H1 (cell line): ENCODE results near the gene ZFAND6. TPM values are rescaled to one million over a fixed set of nuclear protein-coding genes. Genes with fewer than 3 reads are reported as not detected.

ENCODE experiments used
- CTCF ChIA-PET: fragments of 300-600 bp; sonication (Branson Sonifier 250); formaldehyde crosslinking; loops from one replicate; lab custom pipeline; 2021; ENCODE audit not compliant: partially characterized antibody; lab: Charles Lee
- POLR2A ChIA-PET: fragments of 300-600 bp; sonication (Branson Sonifier 250); formaldehyde crosslinking; loops from one replicate; lab custom pipeline; 2021; ENCODE audit warnings: inconsistent platforms; ENCODE audit not compliant: partially characterized antibody; lab: Charles Lee
- DNase-seq, 2 experiments: peaks; one replicate each; pipeline versions ENCODE4 v3.0.0 to v3.0.0-alpha.2; 2010 to 2022; ENCODE audit warnings: low spot score in 2 of 2, low read depth in 1 of 2, mixed read lengths in 1 of 2
- FAIRE-seq: peaks from 2 replicates; lab custom pipeline; 2011; peaks lifted over from hg19 to GRCh38; lab: Jason Lieb, UNC
- H2AFZ ChIP-seq: 2 replicates; pipeline ENCODE4 v1.8.1; 2012; ENCODE audit warnings: low read length, inconsistent platforms
- H2AK5ac ChIP-seq: 2 replicates; pipeline ENCODE4 v1.6.1; 2013; ENCODE audit warnings: low read depth, low read length
- H2BK120ac ChIP-seq: replicated peaks from 2 replicates; pipeline ENCODE3; 2013; ENCODE audit warnings: low read depth, low read length, inconsistent platforms
- H2BK12ac ChIP-seq: 2 replicates; pipeline ENCODE4 v1.6.1; 2013; ENCODE audit warnings: low read depth, low read length
- H2BK15ac ChIP-seq: 2 replicates; pipeline ENCODE4 v1.6.1; 2013; ENCODE audit warnings: low read length
- H2BK20ac ChIP-seq: 2 replicates; pipeline ENCODE4 v1.6.1; 2013; ENCODE audit warnings: low read length
- H2BK5ac ChIP-seq: 2 replicates; pipeline ENCODE4 v1.6.1; 2013; ENCODE audit warnings: low read depth, low read length
- H3K14ac ChIP-seq: 2 replicates; pipeline ENCODE4 v1.6.1; 2013; ENCODE audit warnings: inconsistent platforms; ENCODE audit not compliant: insufficient read length
- H3K18ac ChIP-seq: 2 replicates; pipeline ENCODE4 v1.6.1; 2013; ENCODE audit warnings: low read length; ENCODE audit errors: extremely low read depth
- H3K23ac ChIP-seq: 2 replicates; pipeline ENCODE4 v1.6.1; 2013; ENCODE audit warnings: inconsistent platforms; ENCODE audit not compliant: insufficient read length
- H3K23me2 ChIP-seq: 2 replicates; pipeline ENCODE4 v1.6.1; 2013; ENCODE audit warnings: low read depth, low read length
- H3K27ac ChIP-seq: 2 replicates; pipeline ENCODE4 v1.6.1; 2011; ENCODE audit warnings: low read depth, low read length, inconsistent platforms
- H3K27me3 ChIP-seq, 4 experiments: replicated peaks in 1 of 4; 1 replicate in 1 of 4; 2 replicates in 3 of 4; pipeline versions ENCODE4 v1.6.1 to v1.8.1; 2011 to 2013; ENCODE audit warnings: low read length in 3 of 4, mild to moderate bottlenecking in 3 of 4, inconsistent platforms in 2 of 4, mixed read lengths in 2 of 4, moderate library complexity in 1 of 4; ENCODE audit not compliant: control insufficient read depth in 3 of 4, insufficient read depth in 3 of 4; ENCODE audit errors: extremely low read depth in 1 of 4
- H3K36me3 ChIP-seq, 4 experiments: 2 replicates each; pipeline versions ENCODE4 v1.6.1 to v1.8.1; 2011 to 2013; ENCODE audit warnings: mild to moderate bottlenecking in 4 of 4, low read length in 3 of 4, moderate library complexity in 2 of 4, control low read depth in 1 of 4, inconsistent platforms in 1 of 4; ENCODE audit not compliant: insufficient read depth in 4 of 4, control insufficient read depth in 2 of 4
- H3K4ac ChIP-seq: replicated peaks from 2 replicates; pipeline ENCODE3; 2013; ENCODE audit warnings: low read length, low read depth, mixed read lengths, inconsistent platforms; ENCODE audit not compliant: insufficient read length
- H3K4me1 ChIP-seq, 4 experiments: replicated peaks in 1 of 4; 1 replicate in 1 of 4; 2 replicates in 3 of 4; pipeline versions ENCODE4 v1.6.1 to v1.8.1; 2011 to 2013; ENCODE audit warnings: low read length in 3 of 4, inconsistent platforms in 2 of 4, mixed read lengths in 1 of 4; ENCODE audit not compliant: insufficient read depth in 4 of 4, control insufficient read depth in 3 of 4
- H3K4me2 ChIP-seq, 2 experiments: 2 replicates each; pipeline versions ENCODE4 v1.6.1 to v1.8.1; 2011 to 2013; ENCODE audit warnings: low read depth in 2 of 2, low read length in 2 of 2, control low read depth in 1 of 2, inconsistent platforms in 1 of 2, mild to moderate bottlenecking in 1 of 2; ENCODE audit not compliant: insufficient read depth in 1 of 2
- H3K4me3 ChIP-seq, 4 experiments: fragments of 200-600, 300-600 bp in 1 of 4; sonication (generic), shearing (Covaris generic), sonication (Bioruptor Twin) in 1 of 4; 2 replicates each; pipeline versions ENCODE4 v1.5.1 to v1.8.1; 2011 to 2016; ENCODE audit warnings: low read length in 4 of 4, low read depth in 3 of 4, control low read depth in 2 of 4, inconsistent platforms in 2 of 4, mild to moderate bottlenecking in 2 of 4, mixed read lengths in 1 of 4, moderate library complexity in 1 of 4; ENCODE audit not compliant: insufficient read depth in 2 of 4; ENCODE audit errors: extremely low read depth in 1 of 4
- H3K56ac ChIP-seq: replicated peaks from 2 replicates; pipeline ENCODE3; 2013; ENCODE audit warnings: low read depth, mild to moderate bottlenecking, mixed read lengths, low read length, inconsistent platforms; ENCODE audit not compliant: insufficient read length
- H3K79me1 ChIP-seq: 2 replicates; pipeline ENCODE4 v1.6.1; 2013; ENCODE audit warnings: low read depth, low read length, control low read depth
- H3K79me2 ChIP-seq, 2 experiments: 2 replicates each; pipeline versions ENCODE4 v1.6.1 to v1.8.1; 2012 to 2013; ENCODE audit warnings: low read length in 2 of 2, mild to moderate bottlenecking in 2 of 2, inconsistent platforms in 1 of 2; ENCODE audit not compliant: insufficient read depth in 2 of 2, control insufficient read depth in 1 of 2
- H3K9ac ChIP-seq, 4 experiments: replicated peaks in 1 of 4; 1 replicate in 1 of 4; 2 replicates in 3 of 4; pipeline versions ENCODE4 v1.6.1 to v1.8.1; 2011 to 2013; ENCODE audit warnings: low read depth in 3 of 4, low read length in 3 of 4, control low read depth in 2 of 4, mild to moderate bottlenecking in 2 of 4, moderate library complexity in 2 of 4, inconsistent platforms in 1 of 4; ENCODE audit errors: extremely low read depth in 1 of 4
- H3K9me3 ChIP-seq, 2 experiments: 2 replicates each; pipeline versions ENCODE4 v1.6.1 to v1.8.1; 2012 to 2013; ENCODE audit warnings: mild to moderate bottlenecking in 2 of 2, moderate library complexity in 2 of 2, control low read depth in 1 of 2, inconsistent platforms in 1 of 2, low read depth in 1 of 2, low read length in 1 of 2, mixed read lengths in 1 of 2; ENCODE audit not compliant: insufficient read depth in 2 of 2
- H4K20me1 ChIP-seq, 2 experiments: replicated peaks in 1 of 2; 2 replicates each; pipeline versions ENCODE3 to v1.8.1; 2011 to 2013; ENCODE audit warnings: inconsistent platforms in 2 of 2, low read length in 2 of 2, mild to moderate bottlenecking in 1 of 2; ENCODE audit not compliant: insufficient read depth in 2 of 2, control insufficient read depth in 1 of 2
- H4K5ac ChIP-seq: 2 replicates; pipeline ENCODE4 v1.6.1; 2013; ENCODE audit warnings: low read length, low read depth, mixed read lengths, inconsistent platforms; ENCODE audit not compliant: insufficient read length
- H4K8ac ChIP-seq: 2 replicates; pipeline ENCODE4 v1.8.0; 2013; ENCODE audit warnings: mild to moderate bottlenecking, moderate library complexity, low read length, inconsistent platforms; ENCODE audit not compliant: insufficient read depth; ENCODE audit errors: extremely low read depth
- H4K91ac ChIP-seq: replicated peaks from 2 replicates; pipeline ENCODE3; 2013; ENCODE audit warnings: low read length, mixed read lengths, inconsistent platforms; ENCODE audit not compliant: insufficient read length
- ASH2L ChIP-seq: fragments of 200-600, 300-600 bp; sonication (generic); IDR thresholded peaks from one replicate; pipeline ENCODE4 v1.7.1; 2017; ENCODE audit warnings: low read length
- CEBPB ChIP-seq: IDR thresholded peaks from 2 replicates; pipeline ENCODE4 v1.6.1; 2012; ENCODE audit warnings: low read depth, low read length
- EGR1 ChIP-seq: IDR thresholded peaks from 2 replicates; pipeline ENCODE4 v1.6.1; 2011; ENCODE audit warnings: low read depth, low read length, borderline replicate concordance
- EZH2 ChIP-seq: fragments of 200-600 bp; sonication (generic); IDR thresholded peaks from 2 replicates; pipeline ENCODE4 v1.7.1; 2012; ENCODE audit warnings: low read depth, mild to moderate bottlenecking, moderate library complexity, low read length, inconsistent platforms; ENCODE audit not compliant: severe bottlenecking
- KDM1A ChIP-seq: fragments of 200-600, 300-600 bp; sonication (generic); IDR thresholded peaks from 2 replicates; pipeline ENCODE4 v1.7.1; 2016; ENCODE audit warnings: mild to moderate bottlenecking, low read length, borderline replicate concordance
- POU5F1 ChIP-seq: IDR thresholded peaks from 2 replicates; pipeline ENCODE4 v1.6.1; 2011; ENCODE audit warnings: low read depth, mild to moderate bottlenecking, low read length, moderate library complexity
- SP4 ChIP-seq: IDR thresholded peaks from 2 replicates; pipeline ENCODE4 v1.6.1; 2012; ENCODE audit warnings: low read length, inconsistent platforms
- TCF12 ChIP-seq: IDR thresholded peaks from 2 replicates; pipeline ENCODE4 v1.6.1; 2011; ENCODE audit warnings: low read depth, mild to moderate bottlenecking, low read length
- TEAD4 ChIP-seq: IDR thresholded peaks from 2 replicates; pipeline ENCODE4 v1.6.1; 2012; ENCODE audit warnings: low read depth, low read length, inconsistent platforms, mixed read lengths
- WGBS, 2 experiments: shearing (Covaris generic) in 1 of 2; methylation state at CpG; one replicate each; pipeline versions ENCODE4 v1.1.6 to v1.1.7; 2013 to 2015; ENCODE audit warnings: low lambda C conversion rate in 2 of 2, mixed read lengths in 2 of 2, inconsistent platforms in 1 of 2, low coverage in 1 of 2, missing lambda C conversion rate in 1 of 2; ENCODE audit not compliant: insufficient replicate concordance in 2 of 2, insufficient coverage in 1 of 2, insufficient read length in 1 of 2; ENCODE audit errors: extremely low coverage in 1 of 2, missing lambda C conversion rate in 1 of 2; 5-methylcytosine and 5-hydroxymethylcytosine counted together
- polyA plus RNA-seq, 7 experiments: library from polyadenylated mRNA; depleted of rRNA in 3 of 7; stranded (reverse) in 5 of 7; unstranded in 2 of 7; fragments of >200 nt in 5 of 7; fragments of 200-250 nt in 2 of 7; gene quantifications; 1 replicate in 5 of 7; 2 replicates in 1 of 7; 4 replicates in 1 of 7; pipeline versions ENCODE4 v1.2.1 to v1.2.3, GENCODE V29; 2011 to 2013; ENCODE audit warnings: missing spikeins in 2 of 7, mixed read lengths in 2 of 7
- total RNA-seq: library from RNA; stranded (reverse); fragmentation: NEBNext Ultra II Directional; extraction: Animal tissue kit (Norgen Biotek cat#: 25700); gene quantifications from 2 replicates; pipeline ENCODE4 v1.2.1, GENCODE V29; 2021

ZFAND6 gene
- total and polyA plus RNA-seq, 2 of the 8 experiments (the other 6 are each of a cell fraction or from before 2014, with no cell fraction given): 136 to 237 TPM

- Histone ChIP-seq H2BK15ac (no peak overlapping the region), H3K23me2 (peaks cover 5% of the 10 kb centered on the region), H3K14ac (no peak overlapping the region), H3K4me3 (peak overlapping the region in 2 of 4 experiments; percentile 53 to 80; a peak in 3 of 8 replicates), H3K27me3 (no peaks in the 10 kb centered on the region), H3K9me3 (no peaks in the 10 kb centered on the region), H3K27ac (no peak overlapping the region), H4K91ac (peak overlapping the region; percentile 8), H3K4me1 (peaks cover 0 to 20% (median 10%) of the 10 kb centered on the region in 4 experiments), H3K9ac (no peak overlapping the region), H2BK20ac (no peak overlapping the region), H3K4ac (no peak overlapping the region), H3K23ac (no peak overlapping the region), H2BK5ac (0 out of 2 replicates have a peak overlapping the region, but pooled peaks have one; percentile 3), H2BK120ac (peak overlapping the region; percentile 12), H4K20me1 (peaks cover 2 to 7% of the 10 kb centered on the region in 2 experiments), H2BK12ac (no peak overlapping the region), H3K4me2 (peak overlapping the region; percentile 93 to 100), H4K5ac (no peak overlapping the region), H3K79me1 (no peaks in the 10 kb centered on the region; the same call in 1 of the 2 replicates), H4K8ac (no peak overlapping the region), H3K36me3 (no peaks in the 10 kb centered on the region), H2AK5ac (no peak overlapping the region), H2AFZ (no peak overlapping the region), H3K79me2 (peaks cover 0 to 30% of the 10 kb centered on the region in 2 experiments; a peak in 3 of 4 replicates), H3K56ac (no peak overlapping the region), H3K18ac (no peak overlapping the region)
- FAIRE-seq (no peak), DNase-seq (no peak)
- TF ChIP-seq EGR1 (no peak), TCF12 (no peak), ASH2L (no peak), SP4 (no peak), CEBPB (no peak), KDM1A (no peak), POU5F1 (no peak), EZH2 (no peak), TEAD4 (no peak)
- ChIA-PET CTCF (interaction anchor here (0.6 to 1.2 kb wide), 3 partner anchors 29 to 96 kb away, joined by 3 read pairs; no protein-coding TSS in a partner anchor), POLR2A (interaction anchor here (1.0 to 2.4 kb wide), 4 partner anchors 14 to 48 kb away, joined by 3 to 6 read pairs (median 4); no protein-coding TSS in a partner anchor)
- WGBS, 2 experiments: 39% methylated on average over 6 of the region's 6 CpGs; no CpG with 5 or more reads in 1 of the 2 experiments
Measured at GRCh38 chr15:80058044-80058443, 1.4 kb upstream of the ZFAND6 start.
